ENCODE measurements around the gene ZNRF4. TPM values are rescaled to one million over a fixed set of nuclear protein-coding genes. Genes with fewer than 3 reads are reported as not detected.

ZNRF4 gene
- total and polyA plus RNA-seq, 12 donors, result not detected

GRCh38 chr19:5444431-5444830 lies 10.8 kb upstream of the ZNRF4 start:
- no peaks in the 10 kb centered on the region for H3K36me3 ChIP-seq (replicated peaks in 1 of 2)
- H3K27ac ChIP-seq, result no peak overlapping the region
- intact Hi-C loops (cut with DNase I), result no loop called here
- no peaks in the 10 kb centered on the region for H3K4me1 ChIP-seq (replicated peaks in 1 of 2)
- whole genome bisulfite sequencing, 4 donors, result 71 to 84% (median 80%) methylated on average over 5 of the region's 5 CpGs
- H3K9me3 ChIP-seq (replicated peaks in 1 of 3), result no peaks in the 10 kb centered on the region
- TF ChIP-seq POLR2A (IDR thresholded peaks at IDR 0.05), result no peak
- no peak for TF ChIP-seq CTCF (IDR thresholded peaks at IDR 0.05)
- no peak for DNase-seq
- no peak overlapping the region for H3K4me3 ChIP-seq
- peaks cover 10% of the 10 kb centered on the region for H3K27me3 ChIP-seq

- Histone ChIP-seq H3K27ac (no peak overlapping the region), H3K4me3 (no peak overlapping the region), H3K27me3 (peaks cover 14% of the 10 kb centered on the region), H3K36me3 (replicated peaks in 1 of 2) (no peaks in the 10 kb centered on the region), H3K9me3 (replicated peaks in 1 of 3) (no peaks in the 10 kb centered on the region), H3K4me1 (replicated peaks in 1 of 2) (no peaks in the 10 kb centered on the region)
- DNase-seq, result no peak
- intact Hi-C loops (cut with DNase I), result no loop called here
- 0 to 66% (median 12%) methylated on average over 1 to 2 of the region's 2 CpGs for WGBS, 4 donors
- TF ChIP-seq POLR2A (IDR thresholded peaks at IDR 0.05) (no peak), CTCF (IDR thresholded peaks at IDR 0.05) (no peak)
Measured at GRCh38 chr19:5445071-5445470, 10.1 kb upstream of the ZNRF4 start.

- Histone ChIP-seq H3K27ac (no peak overlapping the region), H3K4me3 (no peak overlapping the region), H3K36me3 (replicated peaks in 1 of 2) (no peaks in the 10 kb centered on the region), H3K9me3 (replicated peaks in 1 of 3) (no peaks in the 10 kb centered on the region), H3K27me3 (peaks cover 16% of the 10 kb centered on the region), H3K4me1 (replicated peaks in 1 of 2) (no peaks in the 10 kb centered on the region)
- DNase-seq, result peak in 2 of 7 donors; percentile 14 to 23
- WGBS, 4 donors, result 27 to 46% (median 35%) methylated on average over 5 of the region's 5 CpGs
- intact Hi-C loops (cut with DNase I), result no loop called here
- TF ChIP-seq CTCF (IDR thresholded peaks at IDR 0.05) (no peak), POLR2A (IDR thresholded peaks at IDR 0.05) (no peak)
Measured at GRCh38 chr19:5445561-5446055, 9.6 kb upstream of the ZNRF4 start.

- TF ChIP-seq CTCF (IDR thresholded peaks at IDR 0.05) (no peak), POLR2A (IDR thresholded peaks at IDR 0.05) (no peak)
- Histone ChIP-seq H3K27me3 (peaks cover 23% of the 10 kb centered on the region), H3K4me1 (replicated peaks in 1 of 2) (no peaks in the 10 kb centered on the region), H3K9me3 (replicated peaks in 1 of 3) (no peaks in the 10 kb centered on the region), H3K27ac (no peak overlapping the region), H3K36me3 (replicated peaks in 1 of 2) (no peaks in the 10 kb centered on the region), H3K4me3 (no peak overlapping the region)
- intact Hi-C loops (cut with DNase I), result no loop called here
- WGBS, 4 donors, result 31 to 39% (median 32%) methylated on average over 15 of the region's 15 CpGs
- DNase-seq, result no peak
Measured at GRCh38 chr19:5447700-5448311, 7.4 kb upstream of the ZNRF4 start.
